Heart left ventricle (tissue), 16 donors: ENCODE measurements around the gene C1orf21. TPM values are rescaled to one million over a fixed set of nuclear protein-coding genes. Genes with fewer than 3 reads are reported as not detected.

Experiments used
- ATAC-seq, 4 donors: fragments of 200-7000 bp; cut with Tn5 transposase; one replicate each; pipeline ENCODE4 v1.9.1; 2020 to 2022; ENCODE audit warnings: moderate library complexity in 4 of 4, mild to moderate bottlenecking in 3 of 4, moderate number of reproducible peaks in 1 of 4
- DNase-seq, 5 donors: peaks; one replicate each; pipeline ENCODE4 v3.0.0-alpha.2; 2020
- H3K27ac ChIP-seq, 12 donors: fragments of 200-600 bp; sonication (generic) in 4 of 12; one replicate each; pipeline versions ENCODE4 v1.5.0 to v1.8.0; 2016 to 2022; ENCODE audit warnings: mild to moderate bottlenecking in 2 of 12
- H3K27me3 ChIP-seq, 9 donors: fragments of 200-600 bp; sonication (generic) in 2 of 9; one replicate each; pipeline versions ENCODE4 v1.5.1 to v1.8.0; 2016 to 2022; ENCODE audit warnings: mild to moderate bottlenecking in 3 of 9
- H3K36me3 ChIP-seq, 9 donors: fragments of 200-600 bp; sonication (generic) in 2 of 9; one replicate each; pipeline versions ENCODE4 v1.5.0 to v1.8.0; 2018 to 2022; ENCODE audit warnings: mild to moderate bottlenecking in 2 of 9
- H3K4me1 ChIP-seq, 12 donors: fragments of 200-600 bp; sonication (generic) in 4 of 12; one replicate each; pipeline versions ENCODE4 v1.5.0 to v1.8.0; 2016 to 2022; ENCODE audit warnings: mild to moderate bottlenecking in 3 of 12
- H3K4me3 ChIP-seq, 12 donors: fragments of 200-600 bp; sonication (generic) in 4 of 12; one replicate each; pipeline versions ENCODE4 v1.5.0 to v1.8.0; 2017 to 2022; ENCODE audit warnings: mild to moderate bottlenecking in 9 of 12, moderate library complexity in 4 of 12
- H3K9me3 ChIP-seq, 12 donors: fragments of 200-600 bp; sonication (generic) in 4 of 12; one replicate each; pipeline versions ENCODE4 v1.5.0 to v1.8.0; 2016 to 2022; ENCODE audit warnings: mild to moderate bottlenecking in 1 of 12
- CTCF ChIP-seq, 12 donors: fragments of 200-600 bp; sonication (generic) in 4 of 12; IDR thresholded peaks; one replicate each; pipeline versions ENCODE4 v1.5.0 to v1.8.0; 2018 to 2022; ENCODE audit warnings: antibody characterized with exemption in 12 of 12, mild to moderate bottlenecking in 5 of 12
- POLR2A ChIP-seq, 2 donors: fragments of 450-650 bp; IDR thresholded peaks; one replicate each; pipeline ENCODE4 v1.6.1; 2017; ENCODE audit warnings: antibody characterized with exemption in 2 of 2, mild to moderate bottlenecking in 2 of 2, moderate library complexity in 2 of 2
- WGBS, 4 donors: extraction: QIAGEN DNeasy Blood & Tissue Kit in 2 of 4; methylation state at CpG; one replicate each; pipeline versions ENCODE4 v1.1.5 to v1.1.7; 2013 to 2018; 5-methylcytosine and 5-hydroxymethylcytosine counted together
- intact Hi-C, 10 donors: fragments of 100-400 bp; cut with DNase I; formaldehyde crosslinking; loops; one replicate each; pipeline versions ENCODE4 v1.11.1 to v1.14.2; 2022
- polyA plus RNA-seq, 2 donors: library from polyadenylated mRNA; stranded (reverse); fragments of 200-250 nt; gene quantifications; one replicate each; pipeline ENCODE4 v1.2.3, GENCODE V29; 2013
- total RNA-seq, 9 donors: library from RNA; depleted of rRNA in 2 of 9; stranded (reverse); fragments of >200 nt in 2 of 9; fragmentation: NEBNext Ultra II Directional in 3 of 9; extraction: Animal tissue kit (Norgen Biotek cat#: 25700) in 3 of 9; gene quantifications; one replicate each; pipeline versions ENCODE4 v1.1.0 to v1.2.4, GENCODE V29; 2016 to 2023
- donor health status: ischemic (EF 13 %, LVEDD 7.1; RV severe dilation, severe dysfunction).
- donor health status: healthy with polysubstance abuse.
- donor health status: DM: no; HTN: yes; CAD: no.
- donor health status: DM: no; HTN: no; CAD: no.
- donor health status: ischemic (EF 25% LVEDD 6.9; RV normal size, moderate dysfunction).
- donor health status: ischemic (EF 25% LVEDD 5.7; RV mildly dilated, moderate dysfunction).
- donor health status: healthy.
- donor health status: DM: yes; HTN: yes; CAD: no.
- donor health status: ischemic (EF 35%, LVEDD 5.7; RV mildly dilated, moderate dysfunction).
- donor health status: nonischemic (EF 11% LVEDD 7.7; RV severe dilation, severe dysfunction).
- donor health status: DM: yes; HTN: yes; CAD: no.
- donor health status: PGD.
- donor health status: ischemic (EF 29% LVEDD 5.4; RV normal size, mild dysfunction).
- donor health status: nonischemic (EF 23%, LVEDD 6.1; RV moderate dilation, normal function).

Gene C1orf21
- total and polyA plus RNA-seq, 11 donors, result 32.0 to 81.3 (median 68.4) TPM

GRCh38 chr1:184493987-184494388 lies 107.2 kb downstream of the C1orf21 start:
- Histone ChIP-seq H3K4me3 (no peak overlapping the region), H3K9me3 (no peaks in the 10 kb centered on the region), H3K36me3 (no peaks in the 10 kb centered on the region), H3K4me1 (peaks cover 0 to 83% (median 54%) of the 10 kb centered on the region in 12 donors), H3K27me3 (no peaks in the 10 kb centered on the region), H3K27ac (peak overlapping the region; percentile 53 to 88 (median 79))
- intact Hi-C loops, result loop anchor here in 5 of 10 donors (5.0 to 10.0 kb wide), 4 partner anchors 63 to 199 kb away; no protein-coding TSS in a partner anchor
- TF ChIP-seq POLR2A (IDR thresholded peaks at IDR 0.05) (no peak), CTCF (IDR thresholded peaks at IDR 0.05) (no peak)
- 49 to 73% (median 55%) methylated on average over 1 of the region's 1 CpG for WGBS, 4 donors
- peak; percentile 80 to 90 (median 88) for ATAC-seq
- DNase-seq, result peak in 3 of 5 donors; percentile 31 to 83 (median 39)

- H3K27ac ChIP-seq, result peak overlapping the region in 9 of 12 donors; percentile 65 to 88 (median 83)
- H3K9me3 ChIP-seq, result no peaks in the 10 kb centered on the region
- H3K4me1 ChIP-seq, result peaks cover 0 to 88% (median 60%) of the 10 kb centered on the region in 12 donors
- H3K27me3 ChIP-seq, result no peaks in the 10 kb centered on the region
- ATAC-seq (no peak), DNase-seq (no peak)
- intact Hi-C loops, result loop anchor here in 5 of 10 donors (5.0 to 10.0 kb wide), 4 partner anchors 62 to 200 kb away; no protein-coding TSS in a partner anchor
- WGBS, 4 donors, result 89 to 92% (median 91%) methylated on average over 4 of the region's 4 CpGs
- no peak overlapping the region for H3K4me3 ChIP-seq
- no peaks in the 10 kb centered on the region for H3K36me3 ChIP-seq
- TF ChIP-seq CTCF (IDR thresholded peaks at IDR 0.05), result no peak
- TF ChIP-seq POLR2A (IDR thresholded peaks at IDR 0.05), result no peak
Observed at GRCh38 chr1:184494929-184495328, 108.1 kb downstream of the C1orf21 start.

GRCh38 chr1:184497959-184498723 lies 111.3 kb downstream of the C1orf21 start:
- WGBS, 4 donors, result 93 to 95% (median 94%) methylated on average over 10 of the region's 10 CpGs
- DNase-seq, result no peak
- Histone ChIP-seq H3K27ac (peak overlapping the region in 2 of 12 donors; percentile 0 to 2), H3K4me1 (peaks cover 0 to 70% (median 34%) of the 10 kb centered on the region in 12 donors), H3K4me3 (no peak overlapping the region), H3K9me3 (no peaks in the 10 kb centered on the region), H3K36me3 (no peaks in the 10 kb centered on the region), H3K27me3 (no peaks in the 10 kb centered on the region)
- TF ChIP-seq POLR2A (IDR thresholded peaks at IDR 0.05) (no peak), CTCF (IDR thresholded peaks at IDR 0.05) (no peak)
- intact Hi-C loops, result loop anchor here in 3 of 10 donors (10.0 kb wide), 2 partner anchors 167 to 203 kb away; no protein-coding TSS in a partner anchor
- ATAC-seq, result no peak

- 78 to 84% (median 79%) methylated on average over 1 of the region's 1 CpG for WGBS, 4 donors
- Histone ChIP-seq H3K27me3 (no peaks in the 10 kb centered on the region), H3K27ac (peak overlapping the region in 5 of 12 donors; percentile 12 to 41 (median 21)), H3K36me3 (no peaks in the 10 kb centered on the region), H3K4me1 (peaks cover 0 to 70% (median 33%) of the 10 kb centered on the region in 12 donors), H3K4me3 (no peak overlapping the region), H3K9me3 (no peaks in the 10 kb centered on the region)
- DNase-seq (no peak), ATAC-seq (peak in 3 of 4 donors; percentile 14 to 26 (median 15))
- intact Hi-C loops, result loop anchor here in 4 of 10 donors (5.0 to 10.0 kb wide), 3 partner anchors 58 to 205 kb away; no protein-coding TSS in a partner anchor
- TF ChIP-seq POLR2A (IDR thresholded peaks at IDR 0.05) (no peak), CTCF (IDR thresholded peaks at IDR 0.05) (no peak)
Observed at GRCh38 chr1:184499616-184500015, 112.8 kb downstream of the C1orf21 start.
